CD4-positive, alpha-beta memory T cell (primary cell): ENCODE measurements around the gene NARS2. TPM values are rescaled to one million over a fixed set of nuclear protein-coding genes. Genes with fewer than 3 reads are reported as not detected.

Source experiments
- CTCF ChIA-PET: fragments of 350-600 bp; sonication (Branson Sonifier 250); formaldehyde crosslinking; loops from one replicate; lab custom pipeline; 2021; ENCODE audit warnings: inconsistent platforms; ENCODE audit not compliant: partially characterized antibody; lab: Charles Lee
- POLR2A ChIA-PET: fragments of 350-600 bp; sonication (Branson Sonifier 250); formaldehyde crosslinking; loops from one replicate; lab custom pipeline; 2021; ENCODE audit not compliant: partially characterized antibody; lab: Charles Lee
- DNase-seq, 5 donors: peaks; one replicate each; pipeline versions ENCODE4 v3.0.0 to v3.0.0-alpha.2; 2020 to 2022; ENCODE audit warnings: mixed read lengths in 1 of 5
- H3K27ac ChIP-seq: one replicate; pipeline ENCODE4 v1.7.0; 2013; ENCODE audit warnings: low read depth, low read length
- H3K27me3 ChIP-seq: 2 replicates; pipeline ENCODE4 v1.7.0; 2013; ENCODE audit warnings: mild to moderate bottlenecking, low read length, moderate library complexity; ENCODE audit not compliant: insufficient read depth
- H3K36me3 ChIP-seq: 2 replicates; pipeline ENCODE4 v1.7.0; 2013; ENCODE audit warnings: mild to moderate bottlenecking, low read length, moderate library complexity; ENCODE audit not compliant: insufficient read depth
- H3K4me1 ChIP-seq: 2 replicates; pipeline ENCODE4 v1.7.0; 2013; ENCODE audit warnings: mild to moderate bottlenecking, low read length, moderate library complexity; ENCODE audit not compliant: insufficient read depth
- H3K4me3 ChIP-seq, 2 donors: one replicate each; pipeline ENCODE4 v1.7.0; 2013; ENCODE audit warnings: low read length in 2 of 2, mild to moderate bottlenecking in 1 of 2
- H3K9me3 ChIP-seq, 2 donors: one replicate each; pipeline ENCODE4 v1.7.0; 2013; ENCODE audit warnings: low read length in 2 of 2, control low read depth in 1 of 2; ENCODE audit not compliant: control insufficient read depth in 1 of 2
- H3K27ac Mint-ChIP-seq, 7 donors: one replicate each; pipeline ENCODE4 v1.8.0; 2020 to 2021; ENCODE audit warnings: mixed read lengths in 7 of 7, mild to moderate bottlenecking in 6 of 7, inconsistent platforms in 3 of 7, moderate library complexity in 3 of 7
- H3K27me3 Mint-ChIP-seq, 2 donors: one replicate each; pipeline ENCODE4 v1.8.0; 2020 to 2021; ENCODE audit warnings: mixed read lengths in 2 of 2
- H3K36me3 Mint-ChIP-seq, 2 donors: one replicate each; pipeline ENCODE4 v1.8.0; 2020 to 2021; ENCODE audit warnings: mixed read lengths in 2 of 2, inconsistent platforms in 1 of 2, mild to moderate bottlenecking in 1 of 2
- H3K4me1 Mint-ChIP-seq, 4 donors: one replicate each; pipeline ENCODE4 v1.8.0; 2020 to 2021; ENCODE audit warnings: mixed read lengths in 4 of 4, mild to moderate bottlenecking in 1 of 4
- H3K4me3 Mint-ChIP-seq, 8 donors: one replicate each; pipeline ENCODE4 v1.8.0; 2020 to 2021; ENCODE audit warnings: mixed read lengths in 8 of 8, mild to moderate bottlenecking in 7 of 8, moderate library complexity in 6 of 8, inconsistent platforms in 3 of 8
- H3K9me3 Mint-ChIP-seq, 8 donors: one replicate each; pipeline ENCODE4 v1.8.0; 2020 to 2021; ENCODE audit warnings: mixed read lengths in 8 of 8, mild to moderate bottlenecking in 5 of 8, inconsistent platforms in 3 of 8, moderate library complexity in 1 of 8
- intact Hi-C: fragments of 100-400 bp; cut with micrococcal nuclease; formaldehyde crosslinking; loops from one replicate; pipeline ENCODE4 v1.15.1; 2023
- polyA plus RNA-seq, 2 donors: library from polyadenylated mRNA; unstranded; fragments of 300-500 nt; fragmentation: Illumina TruSeq; gene quantifications; one replicate each; pipeline ENCODE4 v1.2.3, GENCODE V29; 2021
- total RNA-seq, 2 experiments: library from RNA; stranded (reverse); gene quantifications; one replicate each; pipeline ENCODE4 v1.2.3, GENCODE V29; 2021

The NARS2 gene
- total and polyA plus RNA-seq, 4 experiments from 2014 or later: 14.3 to 18.4 (median 16.7) TPM

DNA sequence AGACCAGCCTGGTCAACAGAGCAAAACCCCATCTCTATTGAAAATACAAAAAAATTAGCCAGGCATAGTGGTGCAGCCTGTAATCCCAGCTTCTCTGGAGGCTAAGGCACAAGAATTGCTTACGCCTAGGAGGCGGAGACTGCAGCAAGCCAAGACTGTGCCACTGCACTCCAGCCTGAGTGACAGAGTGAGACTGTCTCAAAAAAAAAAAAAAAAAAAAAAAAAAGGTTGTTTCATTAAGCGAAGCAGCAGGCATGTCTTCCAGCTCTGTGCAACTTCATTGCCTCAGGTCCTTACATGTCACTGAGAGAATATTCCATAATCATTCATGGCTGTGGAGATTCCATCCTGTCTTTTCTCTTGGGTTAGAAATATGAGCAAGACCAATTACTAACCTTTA lies 174.0 kb downstream of the NARS2 start:
- H3K9me3 Mint-ChIP-seq: peaks cover 0 to 2% (median 0%) of the 10 kb centered on the region in 8 donors
- peaks cover 0 to 6% (median 4%) of the 10 kb centered on the region in 4 donors for H3K4me1 Mint-ChIP-seq
- Histone ChIP-seq H3K36me3 (no peaks in the 10 kb centered on the region), H3K27ac (no peak overlapping the region), H3K9me3 (no peaks in the 10 kb centered on the region), H3K27me3 (no peaks in the 10 kb centered on the region), H3K4me1 (no peaks in the 10 kb centered on the region), H3K4me3 (no peak overlapping the region)
- intact Hi-C loops: no loop called here
- H3K36me3 Mint-ChIP-seq: peaks cover 0 to 3% of the 10 kb centered on the region in 2 donors
- DNase-seq: no peak
- ChIA-PET POLR2A (no interaction called here), CTCF (interaction anchor here (2.4 kb wide), 1 partner anchor 19 kb away, joined by 10 read pairs; no protein-coding TSS in a partner anchor)
- no peak overlapping the region for H3K4me3 Mint-ChIP-seq
- no peak overlapping the region for H3K27ac Mint-ChIP-seq
- H3K27me3 Mint-ChIP-seq: no peaks in the 10 kb centered on the region

DNA sequence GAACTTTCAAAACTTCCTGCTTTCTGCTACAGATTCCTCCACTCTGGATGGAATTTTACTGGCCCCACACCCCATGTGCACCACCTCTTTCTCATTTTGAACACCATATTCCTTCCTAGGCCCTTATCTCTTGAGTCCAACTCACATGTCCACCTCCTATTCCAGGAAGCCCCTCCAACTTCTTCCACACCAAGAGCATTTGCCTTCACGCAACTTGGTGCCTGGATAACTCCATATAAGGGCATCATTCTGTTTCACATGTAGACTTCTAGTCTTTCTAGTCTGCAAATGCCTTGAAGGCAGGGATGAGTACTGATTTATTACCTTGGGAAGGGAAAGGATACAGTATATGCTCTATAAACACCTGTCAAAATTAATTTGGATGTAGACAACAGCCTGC lies 174.5 kb downstream of the NARS2 start:
- ChIA-PET POLR2A (no interaction called here), CTCF (interaction anchor here (2.4 kb wide), 1 partner anchor 19 kb away, joined by 10 read pairs; no protein-coding TSS in a partner anchor)
- H3K9me3 ChIP-seq: no peaks in the 10 kb centered on the region
- H3K27me3 ChIP-seq: no peaks in the 10 kb centered on the region
- Mint-ChIP-seq H3K27ac (no peak overlapping the region), H3K4me3 (no peak overlapping the region), H3K9me3 (peaks cover 0 to 2% (median 0%) of the 10 kb centered on the region in 8 donors), H3K4me1 (peaks cover 0 to 6% (median 4%) of the 10 kb centered on the region in 4 donors), H3K27me3 (no peaks in the 10 kb centered on the region), H3K36me3 (peaks cover 0 to 3% of the 10 kb centered on the region in 2 donors)
- no peak overlapping the region for H3K4me3 ChIP-seq
- H3K27ac ChIP-seq: no peak overlapping the region
- intact Hi-C loops: no loop called here
- H3K4me1 ChIP-seq: no peaks in the 10 kb centered on the region
- no peak for DNase-seq
- no peaks in the 10 kb centered on the region for H3K36me3 ChIP-seq

DNA sequence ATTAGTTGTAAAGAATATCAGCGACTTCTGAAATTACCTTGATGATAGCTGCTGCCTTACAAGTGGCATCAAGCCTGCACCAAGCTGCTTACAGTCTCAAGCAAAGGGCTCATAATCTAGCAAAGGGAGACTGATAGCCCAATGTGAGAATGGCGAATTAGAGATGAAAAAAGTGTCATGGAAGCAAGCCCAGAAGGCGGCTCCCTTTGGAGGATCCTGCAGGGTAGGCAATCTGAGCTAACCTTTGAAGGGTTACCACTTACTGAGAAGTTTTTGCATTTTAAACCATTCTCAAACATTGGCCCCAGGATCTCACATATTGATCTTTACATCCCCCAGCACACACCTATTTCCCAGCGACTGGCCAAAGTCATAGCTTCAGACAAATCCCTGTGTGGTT lies 175.5 kb downstream of the NARS2 start:
- POLR2A ChIA-PET: no interaction called here
- no peaks in the 10 kb centered on the region for H3K27me3 Mint-ChIP-seq

DNA sequence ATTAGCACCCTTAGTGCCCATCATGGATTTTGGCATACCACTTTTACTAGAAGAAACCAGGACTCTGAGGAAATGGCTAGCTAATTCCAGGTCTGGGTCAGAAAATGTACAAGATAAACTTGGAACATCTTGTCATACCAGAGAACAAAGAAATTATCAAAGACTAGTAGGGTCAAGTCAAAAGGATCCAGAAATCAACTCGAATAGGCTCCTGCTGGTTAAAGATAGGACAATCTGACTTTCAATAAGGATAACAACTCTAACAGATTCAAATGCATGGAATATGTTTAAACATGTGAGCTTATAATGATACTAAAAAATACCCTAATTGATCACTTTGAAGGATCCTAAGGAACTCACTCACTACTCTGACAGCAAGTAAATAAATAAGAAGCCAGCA lies 175.9 kb downstream of the NARS2 start:
- CTCF ChIA-PET: interaction anchor here (1.6 to 2.4 kb wide), 2 partner anchors 21 to 165 kb away, joined by 3 to 10 read pairs; no protein-coding TSS in a partner anchor
- H3K4me3 ChIP-seq: no peak overlapping the region
- no peak overlapping the region for H3K4me3 Mint-ChIP-seq
- no peaks in the 10 kb centered on the region for H3K9me3 ChIP-seq
- H3K36me3 ChIP-seq: no peaks in the 10 kb centered on the region
- intact Hi-C loops: no loop called here
- POLR2A ChIA-PET: no interaction called here
- no peaks in the 10 kb centered on the region for H3K36me3 Mint-ChIP-seq
- no peaks in the 10 kb centered on the region for H3K27me3 Mint-ChIP-seq
- no peaks in the 10 kb centered on the region for H3K9me3 Mint-ChIP-seq
- no peak overlapping the region for H3K27ac ChIP-seq
- H3K4me1 Mint-ChIP-seq: peaks cover 0 to 6% (median 4%) of the 10 kb centered on the region in 4 donors
- H3K27me3 ChIP-seq: no peaks in the 10 kb centered on the region
- no peaks in the 10 kb centered on the region for H3K4me1 ChIP-seq
- no peak overlapping the region for H3K27ac Mint-ChIP-seq
- DNase-seq: no peak

More for the DNA sequence above, 175.5 kb downstream of the NARS2 start:
- Histone ChIP-seq H3K27me3 (no peaks in the 10 kb centered on the region), H3K4me1 (no peaks in the 10 kb centered on the region), H3K27ac (no peak overlapping the region), H3K4me3 (no peak overlapping the region), H3K9me3 (no peaks in the 10 kb centered on the region), H3K36me3 (no peaks in the 10 kb centered on the region)
- no peak for DNase-seq
- CTCF ChIA-PET: interaction anchor here (1.6 to 2.4 kb wide), 2 partner anchors 20 to 165 kb away, joined by 3 to 10 read pairs; no protein-coding TSS in a partner anchor
- H3K36me3 Mint-ChIP-seq: no peaks in the 10 kb centered on the region
- H3K4me3 Mint-ChIP-seq: no peak overlapping the region
- intact Hi-C loops: no loop called here
- peaks cover 0 to 2% (median 0%) of the 10 kb centered on the region in 8 donors for H3K9me3 Mint-ChIP-seq
- H3K27ac Mint-ChIP-seq: no peak overlapping the region
- peaks cover 0 to 6% (median 4%) of the 10 kb centered on the region in 4 donors for H3K4me1 Mint-ChIP-seq

DNA sequence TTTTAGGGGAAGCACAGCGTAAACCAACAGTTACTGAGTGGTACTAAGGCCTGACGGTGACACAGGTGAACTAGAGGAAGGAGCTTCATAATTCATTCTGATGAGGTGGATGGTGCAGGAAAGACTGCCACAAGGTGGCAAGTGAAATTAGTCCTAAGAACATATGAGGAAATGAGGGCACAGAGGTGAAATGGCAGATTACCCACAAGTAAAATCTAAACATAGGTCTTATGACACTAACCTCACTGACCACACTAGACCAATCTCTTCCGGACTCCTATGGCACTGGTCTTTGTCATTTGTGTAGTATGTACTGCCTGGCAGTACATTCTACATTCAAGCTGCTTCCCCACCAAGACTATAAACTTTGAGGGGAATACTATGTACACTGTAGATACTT lies 177.3 kb downstream of the NARS2 start:
- no peaks in the 10 kb centered on the region for H3K9me3 Mint-ChIP-seq
- POLR2A ChIA-PET: no interaction called here
- H3K9me3 ChIP-seq: no peaks in the 10 kb centered on the region
- no peaks in the 10 kb centered on the region for H3K4me1 ChIP-seq
- no peaks in the 10 kb centered on the region for H3K36me3 ChIP-seq
- H3K27me3 ChIP-seq: no peaks in the 10 kb centered on the region
- CTCF ChIA-PET: no interaction called here
- H3K36me3 Mint-ChIP-seq: no peaks in the 10 kb centered on the region
- H3K27me3 Mint-ChIP-seq: no peaks in the 10 kb centered on the region
- H3K27ac Mint-ChIP-seq: peak overlapping the region in 2 of 7 donors; percentile 1 to 53
- DNase-seq: no peak
- no peak overlapping the region for H3K27ac ChIP-seq
- H3K4me1 Mint-ChIP-seq: peaks cover 4 to 7% (median 6%) of the 10 kb centered on the region in 4 donors
- H3K4me3 ChIP-seq: no peak overlapping the region
- intact Hi-C loops: no loop called here
- no peak overlapping the region for H3K4me3 Mint-ChIP-seq

DNA sequence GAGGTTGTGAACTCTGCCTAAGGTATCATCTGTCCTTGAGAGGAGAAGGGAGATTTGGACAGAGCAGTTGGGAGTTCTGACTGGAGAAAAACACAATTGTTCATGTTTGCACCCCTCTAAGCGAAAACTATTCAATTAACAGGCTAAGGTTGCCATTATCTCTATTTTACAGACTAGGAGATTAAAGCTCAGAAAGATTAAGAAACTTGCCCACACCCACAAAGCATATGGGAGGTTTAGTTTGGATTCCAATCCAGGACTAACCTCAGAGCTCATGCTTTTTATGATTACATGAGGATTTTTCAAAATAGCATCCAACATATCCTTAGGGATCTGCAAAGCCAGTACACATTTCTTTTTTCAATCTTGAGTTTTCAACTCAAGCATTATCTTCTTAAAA lies 179.1 kb downstream of the NARS2 start:
- no peak overlapping the region for H3K4me3 ChIP-seq
- no peaks in the 10 kb centered on the region for H3K9me3 ChIP-seq
- Mint-ChIP-seq H3K4me1 (peaks cover 4 to 7% (median 6%) of the 10 kb centered on the region in 4 donors), H3K4me3 (no peak overlapping the region), H3K9me3 (no peaks in the 10 kb centered on the region), H3K36me3 (peaks cover 0 to 3% of the 10 kb centered on the region in 2 donors), H3K27me3 (no peaks in the 10 kb centered on the region), H3K27ac (no peak overlapping the region)
- no peaks in the 10 kb centered on the region for H3K27me3 ChIP-seq
- POLR2A ChIA-PET: no interaction called here
- intact Hi-C loops: no loop called here
- no peaks in the 10 kb centered on the region for H3K4me1 ChIP-seq
- H3K36me3 ChIP-seq: no peaks in the 10 kb centered on the region
- H3K27ac ChIP-seq: no peak overlapping the region
- no peak for DNase-seq
- CTCF ChIA-PET: no interaction called here

DNA sequence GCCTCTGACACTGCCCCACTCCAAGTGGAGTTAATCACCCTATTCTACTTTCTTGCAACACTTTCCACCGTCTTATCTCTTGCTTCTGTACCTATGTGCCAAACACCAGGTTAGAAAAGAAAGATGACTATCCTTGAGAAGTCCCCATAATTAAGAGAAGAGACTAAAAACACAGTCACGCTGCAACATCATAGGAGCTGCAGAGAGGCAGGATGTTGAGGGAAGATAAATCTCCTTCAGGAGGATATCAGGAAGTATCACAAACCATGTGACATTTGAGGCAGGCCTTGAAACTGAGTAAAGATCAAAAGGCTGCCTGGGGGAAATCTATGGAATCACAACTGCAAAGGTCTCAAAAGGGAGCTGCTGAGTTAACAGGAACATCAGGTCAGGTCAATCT lies 181.8 kb downstream of the NARS2 start:
- POLR2A ChIA-PET: no interaction called here

More for the DNA sequence above, 181.8 kb downstream of the NARS2 start:
- intact Hi-C loops: no loop called here
- H3K27ac ChIP-seq: no peak overlapping the region
- H3K4me1 ChIP-seq: no peaks in the 10 kb centered on the region
- Mint-ChIP-seq H3K27ac (peak overlapping the region in 1 of 7 donors; percentile 38), H3K4me3 (no peak overlapping the region), H3K9me3 (no peaks in the 10 kb centered on the region), H3K36me3 (peaks cover 0 to 4% of the 10 kb centered on the region in 2 donors), H3K27me3 (no peaks in the 10 kb centered on the region), H3K4me1 (peaks cover 4 to 7% (median 6%) of the 10 kb centered on the region in 4 donors)
- no peak overlapping the region for H3K4me3 ChIP-seq
- no peaks in the 10 kb centered on the region for H3K9me3 ChIP-seq
- no peak for DNase-seq
- CTCF ChIA-PET: no interaction called here
- no peaks in the 10 kb centered on the region for H3K27me3 ChIP-seq
- no peaks in the 10 kb centered on the region for H3K36me3 ChIP-seq
